Uterus (tissue), 2 donors: ENCODE data around the gene TIGD6.

Experiments used
- POLR2A ChIP-seq, 2 donors: fragments of 450-650 bp; IDR thresholded peaks; one replicate each; pipeline ENCODE4 v1.6.1; 2016; ENCODE audit warnings: antibody characterized with exemption in 2 of 2, mild to moderate bottlenecking in 1 of 2, moderate library complexity in 1 of 2
- TF ChIP-seq, protein P1 (sequence below), 4 experiments: fragments of 200-600 bp in 2 of 4; fragments of 450-650 bp in 2 of 4; sonication (generic) in 2 of 4; IDR thresholded peaks; one replicate each; pipeline ENCODE4 v1.5.1; 2016 to 2019; ENCODE audit warnings: antibody characterized with exemption in 4 of 4, mild to moderate bottlenecking in 2 of 4, moderate library complexity in 1 of 4

DNA sequence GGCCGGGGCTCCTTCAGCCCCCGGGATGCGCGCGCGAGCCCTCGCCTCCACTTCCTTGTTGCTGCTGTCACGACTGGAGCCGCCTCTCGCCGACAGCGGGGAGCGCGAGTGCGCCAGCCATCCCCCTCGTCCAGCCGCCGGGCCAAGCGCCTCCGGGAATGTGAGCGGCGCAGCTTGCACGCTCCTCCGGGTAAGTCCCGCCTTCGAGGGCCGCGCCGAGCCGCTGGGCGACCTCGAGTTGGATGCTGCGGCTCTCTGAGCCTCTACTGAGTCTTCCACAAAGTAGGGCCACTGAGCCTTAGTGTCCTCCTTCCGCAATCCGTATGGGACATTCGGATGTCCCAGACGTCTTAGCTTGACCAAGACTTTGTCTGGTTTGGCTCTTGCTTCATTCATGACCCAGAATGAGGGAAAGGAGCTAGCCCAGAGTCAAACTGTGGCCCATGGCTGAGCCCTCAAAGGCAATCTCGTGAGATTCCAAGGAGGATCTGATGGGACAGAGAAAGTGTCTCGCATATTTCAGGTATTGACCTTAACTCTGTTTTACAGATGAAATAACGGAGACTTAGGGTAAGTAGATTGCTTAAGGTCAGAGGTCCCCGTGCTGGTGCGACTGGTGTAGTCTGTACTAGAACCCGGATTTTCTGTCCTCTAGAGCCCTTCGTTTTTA, 671 bp upstream of the TIGD6 start:
- no peak for TF ChIP-seq POLR2A (IDR thresholded peaks at IDR 0.05)
- TF ChIP-seq, protein P1, sequence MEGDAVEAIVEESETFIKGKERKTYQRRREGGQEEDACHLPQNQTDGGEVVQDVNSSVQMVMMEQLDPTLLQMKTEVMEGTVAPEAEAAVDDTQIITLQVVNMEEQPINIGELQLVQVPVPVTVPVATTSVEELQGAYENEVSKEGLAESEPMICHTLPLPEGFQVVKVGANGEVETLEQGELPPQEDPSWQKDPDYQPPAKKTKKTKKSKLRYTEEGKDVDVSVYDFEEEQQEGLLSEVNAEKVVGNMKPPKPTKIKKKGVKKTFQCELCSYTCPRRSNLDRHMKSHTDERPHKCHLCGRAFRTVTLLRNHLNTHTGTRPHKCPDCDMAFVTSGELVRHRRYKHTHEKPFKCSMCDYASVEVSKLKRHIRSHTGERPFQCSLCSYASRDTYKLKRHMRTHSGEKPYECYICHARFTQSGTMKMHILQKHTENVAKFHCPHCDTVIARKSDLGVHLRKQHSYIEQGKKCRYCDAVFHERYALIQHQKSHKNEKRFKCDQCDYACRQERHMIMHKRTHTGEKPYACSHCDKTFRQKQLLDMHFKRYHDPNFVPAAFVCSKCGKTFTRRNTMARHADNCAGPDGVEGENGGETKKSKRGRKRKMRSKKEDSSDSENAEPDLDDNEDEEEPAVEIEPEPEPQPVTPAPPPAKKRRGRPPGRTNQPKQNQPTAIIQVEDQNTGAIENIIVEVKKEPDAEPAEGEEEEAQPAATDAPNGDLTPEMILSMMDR (IDR thresholded peaks at IDR 0.05): no peak
